ENCODE measurements around the gene SPDYE6. TPM values are rescaled to one million over a fixed set of nuclear protein-coding genes. Genes with fewer than 3 reads are reported as not detected.
"Not testable (repeated sequence)": the region's sequence is repeated elsewhere in the genome, so short reads cannot be mapped to it uniquely, and the experiment has no call there.

Gene SPDYE6
- total RNA-seq, 1 donor from 2014 or later = not detected

GRCh38 chr7:102317231-102318059 lies 38.8 kb downstream of the SPDYE6 start:
- no peak for ATAC-seq

GRCh38 chr7:102313997-102314780 lies 42.1 kb downstream of the SPDYE6 start:
- no peak for ATAC-seq

GRCh38 chr7:102312317-102312716 lies 43.9 kb downstream of the SPDYE6 start:
- ATAC-seq = no peak

- ATAC-seq = no peak
Measured at GRCh38 chr7:102310414-102310815, 45.8 kb downstream of the SPDYE6 start.

DNA sequence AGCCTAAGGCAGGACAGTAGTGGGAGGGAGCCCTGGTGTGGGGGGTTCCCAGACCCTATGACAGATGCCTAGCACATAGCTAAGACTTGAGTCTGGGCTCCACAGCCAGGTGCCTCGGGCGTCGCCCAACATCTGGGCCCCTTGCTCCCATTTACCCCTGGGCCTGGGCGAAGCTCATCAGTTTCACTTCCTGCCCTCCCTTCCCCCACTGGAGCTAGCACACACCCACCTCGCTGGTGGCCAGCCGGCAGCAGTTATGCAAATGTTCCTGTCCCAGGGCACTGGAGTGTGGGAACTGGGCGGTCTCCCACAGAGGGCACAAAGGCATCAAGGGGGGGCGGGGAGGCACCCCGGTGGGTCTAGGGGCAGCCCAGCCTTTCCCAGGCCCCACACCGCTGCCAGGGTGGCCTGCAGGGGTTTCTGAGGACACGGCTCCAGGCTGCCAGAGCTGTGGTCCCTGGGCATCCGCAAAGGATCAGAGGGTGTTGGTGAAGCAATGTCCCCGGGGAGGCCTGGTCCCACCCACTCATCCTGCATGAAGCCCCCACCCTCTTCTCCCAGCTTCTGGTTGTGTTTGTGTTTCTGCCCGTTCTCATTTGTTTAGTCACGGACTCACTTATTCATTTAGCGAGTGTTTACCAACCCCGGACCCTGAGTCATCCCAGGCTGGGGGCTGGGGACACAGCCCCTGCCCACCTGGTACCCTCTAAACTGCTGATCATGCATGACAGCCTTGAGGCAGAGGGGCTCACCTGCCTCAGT lies 49.1 kb downstream of the SPDYE6 start:
- ATAC-seq = peak; percentile 62

DNA sequence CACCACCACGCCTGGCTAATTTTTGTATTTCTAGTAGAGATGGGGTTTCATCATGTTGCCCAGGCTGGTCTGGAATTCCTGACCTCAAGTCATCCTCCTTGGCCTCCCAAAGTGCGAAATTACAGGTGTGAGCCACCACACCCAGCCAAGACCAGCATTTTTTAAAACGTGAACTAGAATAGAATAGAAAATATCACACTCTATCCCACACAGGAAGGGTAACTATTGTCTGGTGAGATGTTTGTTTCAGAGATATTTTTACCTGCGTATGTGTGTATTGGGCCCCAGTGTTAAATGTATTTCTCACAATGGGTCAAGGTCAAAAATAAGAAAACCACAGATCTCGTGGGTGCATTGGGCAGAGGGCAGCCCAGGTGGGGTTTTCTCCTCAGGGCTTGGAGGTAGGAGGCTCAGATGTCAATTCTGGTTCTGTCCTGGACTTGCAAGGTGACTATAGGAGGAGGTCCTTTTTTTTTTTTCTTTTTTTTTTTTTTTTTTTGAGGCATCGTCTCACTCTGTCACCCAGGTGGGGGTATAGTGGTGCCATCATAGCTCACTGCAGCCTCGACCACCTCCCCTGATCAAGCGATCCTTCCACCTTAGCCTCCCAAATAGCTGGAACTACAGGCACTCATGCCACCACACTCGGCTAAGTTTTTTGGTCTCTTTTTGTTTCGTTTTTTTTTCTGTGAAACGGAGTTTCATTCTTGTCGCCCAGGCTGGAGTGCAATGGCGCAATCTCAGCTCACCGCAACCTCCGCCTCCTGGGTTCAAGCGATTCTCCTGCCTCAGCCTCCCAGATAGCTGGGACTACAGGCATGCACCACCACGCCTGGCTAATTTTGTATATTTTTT lies 50.6 kb downstream of the SPDYE6 start:
- no peak for ATAC-seq

DNA sequence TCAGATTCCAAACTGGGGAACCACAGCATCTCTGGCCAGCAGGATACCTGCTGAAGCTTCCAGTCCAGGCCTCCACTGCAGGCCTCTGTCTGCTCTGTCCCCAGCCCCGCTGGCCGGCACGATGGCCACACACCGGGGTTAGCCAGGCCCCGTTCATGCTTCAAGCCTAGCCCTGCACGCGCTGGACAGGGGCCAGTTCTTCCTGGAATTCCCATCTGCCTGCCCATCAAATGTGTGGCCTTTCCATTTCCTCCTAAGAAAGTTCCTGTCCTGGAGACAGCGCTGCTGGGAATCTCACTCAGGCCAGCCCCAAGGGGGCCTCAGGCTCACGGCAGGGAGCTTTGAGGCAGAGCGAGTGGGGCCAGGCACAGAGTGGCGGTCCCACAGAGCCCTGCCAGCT lies 51.6 kb downstream of the SPDYE6 start:
- ATAC-seq = no peak

- no peak for ATAC-seq
Measured at GRCh38 chr7:102303669-102304422, 52.4 kb downstream of the SPDYE6 start.

GRCh38 chr7:102302025-102302424 lies 54.2 kb downstream of the SPDYE6 start:
- no peak for ATAC-seq

- ATAC-seq = not testable (repeated sequence)
Measured at GRCh38 chr7:102301367-102301766, 54.9 kb downstream of the SPDYE6 start.

DNA sequence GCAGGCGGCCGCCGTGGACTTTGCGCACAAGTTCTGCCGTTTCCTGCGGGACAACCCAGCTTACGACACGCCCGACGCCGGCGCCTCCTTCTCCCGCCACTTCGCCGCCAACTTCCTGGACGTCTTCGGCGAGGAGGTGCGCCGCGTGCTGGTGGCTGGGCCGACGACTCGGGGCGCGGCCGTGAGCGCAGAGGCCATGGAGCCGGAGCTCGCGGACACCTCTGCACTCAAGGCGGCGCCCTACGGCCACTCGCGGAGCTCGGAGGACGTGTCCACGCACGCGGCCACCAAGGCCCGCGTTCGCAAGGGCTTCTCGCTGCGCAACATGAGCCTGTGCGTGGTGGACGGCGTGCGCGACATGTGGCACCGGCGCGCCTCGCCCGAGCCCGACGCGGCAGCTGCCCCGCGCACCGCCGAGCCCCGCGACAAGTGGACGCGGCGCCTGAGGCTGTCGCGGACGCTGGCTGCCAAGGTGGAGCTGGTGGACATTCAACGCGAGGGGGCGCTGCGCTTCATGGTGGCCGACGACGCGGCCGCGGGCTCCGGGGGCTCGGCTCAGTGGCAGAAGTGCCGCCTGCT lies 55.5 kb downstream of the SPDYE6 start:
- no peak for ATAC-seq

DNA sequence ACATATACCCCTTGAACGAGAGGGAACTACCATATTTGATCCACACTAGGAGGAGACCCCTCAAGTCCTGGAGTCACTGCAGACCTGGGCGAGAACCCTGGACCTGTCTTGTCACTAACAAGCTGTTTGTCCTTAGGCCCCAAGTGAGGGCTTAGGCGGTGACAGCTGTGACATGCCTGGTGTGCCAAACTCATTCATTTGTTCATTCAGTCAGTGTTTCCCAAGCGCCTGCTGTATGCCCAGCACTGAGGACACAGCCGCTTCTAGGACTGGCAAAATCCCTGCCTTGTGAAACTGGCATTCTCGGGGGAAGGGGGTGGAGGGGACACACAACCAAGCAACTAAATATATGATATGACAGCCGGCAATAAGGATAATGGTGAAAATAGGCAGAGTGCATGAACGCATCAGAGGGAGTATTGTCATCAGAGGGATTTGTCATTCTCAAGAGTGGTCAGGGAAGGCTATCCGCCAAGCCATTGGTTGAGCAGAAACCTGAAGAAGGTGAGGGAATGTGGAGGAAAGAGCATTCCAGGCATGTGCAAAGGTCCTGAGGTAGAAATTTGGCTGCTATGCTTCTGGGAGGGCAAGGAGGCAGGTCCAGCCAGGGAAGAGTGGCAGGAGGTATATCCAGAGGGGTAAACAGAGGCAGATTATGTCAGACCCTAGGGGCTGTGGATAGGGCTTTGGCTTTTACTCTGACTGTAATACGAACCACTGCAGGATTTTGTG lies 58.6 kb downstream of the SPDYE6 start:
- no peak for ATAC-seq

DNA sequence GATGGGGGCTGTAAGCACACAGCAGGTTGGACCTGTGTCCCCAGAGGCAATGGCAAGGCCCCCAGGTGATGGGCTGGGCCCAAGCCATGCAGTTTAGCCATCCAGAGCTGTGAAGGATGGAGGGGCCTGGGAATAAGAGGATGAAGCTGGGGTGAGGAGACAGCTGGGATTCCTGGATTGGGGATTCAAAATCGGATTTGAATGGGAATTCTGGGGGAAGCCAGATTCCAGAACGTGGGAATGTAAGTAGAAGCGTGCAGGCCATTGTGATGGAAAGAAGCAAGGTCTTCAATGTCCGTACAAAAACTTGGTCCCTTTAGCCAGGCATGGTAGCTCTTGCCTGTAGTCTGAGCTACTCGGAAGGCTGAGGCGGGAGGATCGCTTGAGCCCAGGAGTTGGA lies 59.7 kb downstream of the SPDYE6 start:
- ATAC-seq = no peak

DNA sequence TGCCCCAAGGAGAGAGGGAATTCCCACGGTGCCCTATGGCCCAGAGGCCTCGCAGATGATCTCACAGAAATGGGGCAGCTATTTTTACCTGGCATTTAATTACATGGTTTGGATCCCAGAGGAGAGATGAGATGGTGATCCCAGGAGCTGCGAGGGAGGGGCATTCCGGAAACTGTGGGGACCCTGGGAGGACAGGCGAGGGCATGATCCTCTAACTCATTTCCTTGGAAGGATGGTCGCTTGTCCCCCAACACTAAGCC lies 60.1 kb downstream of the SPDYE6 start:
- no peak for ATAC-seq

Other genes starting within 250 kb of the SPDYE6 start
- gene SH2B2, start 69.6 kb downstream of the SPDYE6 start, total RNA-seq = 1.1 TPM
- 9.6 TPM for gene PRKRIP1, start 39.9 kb upstream of the SPDYE6 start, total RNA-seq
- gene ORAI2, start 77.1 kb upstream of the SPDYE6 start, total RNA-seq = 3.1 TPM
- gene ALKBH4, start 108.4 kb upstream of the SPDYE6 start, total RNA-seq = 5.7 TPM
- 8.7 TPM for gene LRWD1, start 108.5 kb upstream of the SPDYE6 start, total RNA-seq
- gene POLR2J, start 122.5 kb upstream of the SPDYE6 start, total RNA-seq = 38.5 TPM
- 2.8 TPM for gene RASA4B, start 161.3 kb upstream of the SPDYE6 start, total RNA-seq
- 88.8 TPM for gene UPK3BL2, start 187.3 kb upstream of the SPDYE6 start, total RNA-seq
- gene SPDYE2, start 194.8 kb upstream of the SPDYE6 start, total RNA-seq = not detected
- 13.8 TPM for gene POLR2J3, start 216.1 kb upstream of the SPDYE6 start, total RNA-seq

Measured in esophagus mucosa (tissue), 1 donor.